HepG2 (cell line): ENCODE measurements around the gene ALG5. TPM values are rescaled to one million over a fixed set of nuclear protein-coding genes. Genes with fewer than 3 reads are reported as not detected.
A peak's percentile ranks its signal among the peaks of the same experiment; 100 is the strongest.

Source experiments
- ATAC-seq: fragments of 200-7000 bp; cut with Tn5 transposase; 3 replicates; pipeline ENCODE4 v1.9.1; 2020; ENCODE audit warnings: mild to moderate bottlenecking, moderate library complexity
- BruUV-seq: library from RNA; stranded (reverse); fragments of 400-500 nt; replicated peaks from 2 replicates; lab custom pipeline; 2021; lab: Mats Ljungman, UMichigan
- CTCF ChIA-PET: fragments of 300-600 bp; formaldehyde crosslinking; extraction: SDS; loops from one replicate; lab custom pipeline; 2021; ENCODE audit warnings: low total read pairs, inconsistent platforms, low intra/inter-chr PET ratio; lab: Yijun Ruan, JAX
- POLR2A ChIA-PET: fragments of 350-600 bp; sonication (Branson Sonifier 250); formaldehyde crosslinking; loops from one replicate; lab custom pipeline; 2020; ENCODE audit warnings: antibody characterized with exemption, inconsistent platforms; lab: Yijun Ruan, JAX
- DNase-seq: peaks from one replicate; pipeline ENCODE4 v3.0.0-alpha.2; 2015; ENCODE audit warnings: low spot score
- FAIRE-seq: peaks from 3 replicates; lab custom pipeline; 2011; peaks lifted over from hg19 to GRCh38; lab: Jason Lieb, UNC
- H2AFZ ChIP-seq: one replicate; pipeline ENCODE4 v1.6.1; 2011; ENCODE audit warnings: low read length, inconsistent platforms
- H3K27ac ChIP-seq: fragments of 300-600 bp; 3 replicates; pipeline ENCODE4 v1.8.0; 2011; ENCODE audit warnings: mixed run types, mild to moderate bottlenecking, mixed read lengths, low read length, inconsistent platforms; ENCODE audit not compliant: insufficient read depth; ENCODE audit errors: extremely low read length
- H3K27me3 ChIP-seq, 2 experiments: fragments of 200-600 bp in 1 of 2; 2 replicates in 1 of 2; 3 replicates in 1 of 2; pipeline versions ENCODE4 v1.6.0 to v1.8.0; 2011; ENCODE audit warnings: low read length in 2 of 2, mild to moderate bottlenecking in 2 of 2, moderate library complexity in 2 of 2, inconsistent platforms in 1 of 2; ENCODE audit not compliant: insufficient read depth in 2 of 2, control insufficient read depth in 1 of 2
- H3K36me3 ChIP-seq, 2 experiments: fragments of 200-600 bp in 1 of 2; replicated peaks in 1 of 2; 2 replicates in 1 of 2; 3 replicates in 1 of 2; pipeline versions ENCODE4 v1.5.1 to v1.8.0; 2011; ENCODE audit warnings: low read length in 2 of 2, inconsistent platforms in 1 of 2; ENCODE audit not compliant: insufficient read depth in 2 of 2, control insufficient read depth in 1 of 2
- H3K4me1 ChIP-seq: 2 replicates; pipeline ENCODE4 v1.5.1; 2012; ENCODE audit warnings: low read length, inconsistent platforms; ENCODE audit not compliant: insufficient read depth
- H3K4me2 ChIP-seq: 2 replicates; pipeline ENCODE4 v1.6.0; 2011; ENCODE audit warnings: low read depth, low read length, inconsistent platforms
- H3K4me3 ChIP-seq, 3 experiments: fragments of 200-600 bp in 1 of 3; sonication (generic), shearing (Covaris generic) in 1 of 3; replicated peaks in 1 of 3; 2 replicates each; pipeline ENCODE4 v1.5.1; 2011 to 2016; ENCODE audit warnings: low read length in 3 of 3, inconsistent platforms in 2 of 3, low read depth in 2 of 3, mild to moderate bottlenecking in 2 of 3, control low read depth in 1 of 3, mixed read lengths in 1 of 3; ENCODE audit not compliant: insufficient read depth in 1 of 3
- H3K79me2 ChIP-seq: one replicate; pipeline ENCODE4 v1.6.1; 2011; ENCODE audit warnings: low read length, inconsistent platforms; ENCODE audit not compliant: insufficient read depth
- H3K9ac ChIP-seq: 2 replicates; pipeline ENCODE4 v1.6.0; 2011; ENCODE audit warnings: mild to moderate bottlenecking, low read depth, low read length, inconsistent platforms; ENCODE audit not compliant: insufficient read depth
- H3K9me3 ChIP-seq: 2 replicates; pipeline ENCODE4 v1.5.1; 2012; ENCODE audit warnings: mild to moderate bottlenecking, low read length
- H4K20me1 ChIP-seq: 2 replicates; pipeline ENCODE4 v1.6.0; 2011; ENCODE audit warnings: inconsistent platforms, mild to moderate bottlenecking, low read length, moderate library complexity; ENCODE audit not compliant: insufficient read depth
- EHMT2 ChIP-seq: fragments of 200-600 bp; sonication (generic); IDR thresholded peaks from 2 replicates; pipeline ENCODE4 v1.7.0; 2017; ENCODE audit warnings: antibody characterized with exemption, low read depth, low read length, borderline replicate concordance
- ZKSCAN1 ChIP-seq: fragments of 150-350 bp; IDR thresholded peaks from 2 replicates; pipeline ENCODE4 v1.6.1; 2014; ENCODE audit warnings: low read length
- ZNF530 ChIP-seq: sonication (generic); formaldehyde crosslinking; IDR thresholded peaks from 2 replicates; pipeline ENCODE4 v1.5.0; 2020; ENCODE audit warnings: low read depth, mild to moderate bottlenecking, missing genetic modification reagents
- ZNF724P ChIP-seq: sonication (generic); formaldehyde crosslinking; IDR thresholded peaks from 2 replicates; pipeline ENCODE4 v1.8.0; 2022; ENCODE audit warnings: missing genetic modification reagents, borderline replicate concordance
- ZNF782 ChIP-seq: sonication (generic); formaldehyde crosslinking; IDR thresholded peaks from 2 replicates; pipeline ENCODE4 v1.4.0; 2020; ENCODE audit warnings: missing genetic modification reagents, mild to moderate bottlenecking, borderline replicate concordance
- WGBS: methylation state at CpG from one replicate; pipeline ENCODE4 v1.1.6; 2017; ENCODE audit warnings: low lambda C conversion rate; 5-methylcytosine and 5-hydroxymethylcytosine counted together
- in situ Hi-C: cut with HindIII; loops from 2 replicates; pipeline ENCODE4 v1.10.0; 2017; ENCODE audit warnings: low pct_unique_long_range_greater_than_20kb; ENCODE audit not compliant: extremely low pct_ligation_motif_present
- intact Hi-C: fragments of 100-400 bp; cut with micrococcal nuclease; formaldehyde crosslinking; loops from one replicate; pipeline ENCODE4 v1.10.0; 2022; ENCODE audit not compliant: unreplicated experiment
- polyA plus RNA-seq, 8 experiments: library from polyadenylated mRNA; depleted of rRNA in 3 of 8; stranded (reverse) in 7 of 8; unstranded in 1 of 8; fragments of >200 nt; fragmentation: Illumina TruSeq in 4 of 8; extraction: Trizol in 4 of 8; gene quantifications; 2 replicates each; pipeline versions ENCODE4 v1.2.1 to v1.2.3, GENCODE V29; 2011 to 2016; ENCODE audit warnings: low read depth in 4 of 8, missing spikeins in 1 of 8, mixed read lengths in 1 of 8; ENCODE audit not compliant: insufficient read depth in 1 of 8
- total RNA-seq, 5 experiments: library from RNA; depleted of rRNA; stranded (reverse); fragments of >200 nt; fragmentation: Illumina TruSeq; extraction: Trizol; gene quantifications; 2 replicates each; pipeline ENCODE4 v1.2.3, GENCODE V29; 2016; ENCODE audit warnings: low read depth in 1 of 5

The ALG5 gene
- total and polyA plus RNA-seq, 2 of the 13 experiments (the other 11 are each of a cell fraction or from before 2014, with no cell fraction given), result 27.8 to 51.1 TPM

- no peaks in the 10 kb centered on the region for H3K27me3 ChIP-seq
- H3K4me1 ChIP-seq, result peaks cover 29% of the 10 kb centered on the region
- no peak overlapping the region for H3K4me2 ChIP-seq
- DNase-seq (no peak), ATAC-seq (no peak), FAIRE-seq (no peak)
- no peaks in the 10 kb centered on the region for H3K36me3 ChIP-seq
- no peak overlapping the region for H3K4me3 ChIP-seq
- H3K9me3 ChIP-seq, result no peaks in the 10 kb centered on the region
- ChIA-PET POLR2A (no interaction called here), CTCF (no interaction called here)
- 16% methylated on average over 3 of the region's 3 CpGs for WGBS
- intact Hi-C loops (no loop called here), in situ Hi-C loops (loop anchor here (5.0 kb wide), 1 partner anchor 42 kb away; no protein-coding TSS in a partner anchor)
- BruUV-seq, result no TSS peak
- TF ChIP-seq ZNF724P (CRISPR knock-in tag) (no peak), ZNF782 (CRISPR knock-in tag) (no peak), ZKSCAN1 (0 out of 2 replicates have a peak, but pooled peaks have one; percentile 40), EHMT2 (no peak)
- no peaks in the 10 kb centered on the region for H3K79me2 ChIP-seq
- H3K9ac ChIP-seq, result no peak overlapping the region
- H4K20me1 ChIP-seq, result no peaks in the 10 kb centered on the region
- no peak overlapping the region for H3K27ac ChIP-seq
- H2AFZ ChIP-seq, result no peak overlapping the region
These were observed 75.1 kb downstream of the ALG5 start for GRCh38 chr13:36924001-36924400.

- ATAC-seq, result no peak
- CTCF ChIA-PET, result no interaction called here
- intact Hi-C loops (no loop called here), in situ Hi-C loops (loop anchor here (5.0 kb wide), 1 partner anchor 39 kb away; no protein-coding TSS in a partner anchor)
- BruUV-seq, result no TSS peak
- Histone ChIP-seq H3K27me3 (no peaks in the 10 kb centered on the region), H3K27ac (no peak overlapping the region), H4K20me1 (no peaks in the 10 kb centered on the region), H2AFZ (no peak overlapping the region), H3K9me3 (no peaks in the 10 kb centered on the region), H3K4me2 (no peak overlapping the region), H3K4me1 (peaks cover 49% of the 10 kb centered on the region), H3K9ac (no peak overlapping the region), H3K36me3 (no peaks in the 10 kb centered on the region), H3K4me3 (no peak overlapping the region), H3K79me2 (peaks cover 22% of the 10 kb centered on the region)
- TF ChIP-seq ZNF530 (CRISPR knock-in tag), result no peak
- FAIRE-seq, result no peak
- 83% methylated on average over 10 of the region's 10 CpGs for WGBS
- DNase-seq, result no peak
- POLR2A ChIA-PET, result no interaction called here
These were observed 77.4 kb downstream of the ALG5 start for GRCh38 chr13:36921631-36922301.
